PC-3 (cell line): ENCODE results near the gene FGF1. TPM values are rescaled to one million over a fixed set of nuclear protein-coding genes. Genes with fewer than 3 reads are reported as not detected.

ENCODE experiments used
- ATAC-seq: fragments of 200-7000 bp; cut with Tn5 transposase; 2 replicates; pipeline ENCODE4 v1.9.1; 2020; ENCODE audit warnings: mild to moderate bottlenecking, moderate library complexity
- BruUV-seq: library from RNA; stranded (reverse); fragments of 400-500 nt; replicated peaks from 2 replicates; lab custom pipeline; 2021; lab: Mats Ljungman, UMichigan
- CTCF ChIA-PET: fragments of 300-600 bp; sonication (Branson Sonifier 250); formaldehyde crosslinking; loops from one replicate; lab custom pipeline; 2022; ENCODE audit warnings: antibody characterized with exemption; lab: Charles Lee
- POLR2A ChIA-PET: fragments of 300-600 bp; sonication (Branson Sonifier 250); formaldehyde crosslinking; loops from one replicate; lab custom pipeline; 2022; ENCODE audit warnings: antibody characterized with exemption; ENCODE audit not compliant: unreplicated experiment; lab: Charles Lee
- DNase-seq: peaks from one replicate; pipeline ENCODE4 v3.0.0-alpha.2; 2015
- H2AFZ ChIP-seq: fragments of 300-600 bp; sonication (generic); 2 replicates; pipeline ENCODE4 v1.6.0; 2016; ENCODE audit warnings: antibody characterized with exemption, low read length
- H3F3A ChIP-seq: fragments of 300-600 bp; sonication (generic); one replicate; pipeline ENCODE4 v1.6.0; 2017; ENCODE audit warnings: antibody characterized with exemption, low read length, control low read depth, mild to moderate bottlenecking; ENCODE audit not compliant: unreplicated experiment
- H3K27ac ChIP-seq: fragments of 300-600 bp; sonication (generic); 2 replicates; pipeline ENCODE4 v1.5.1; 2016; ENCODE audit warnings: mild to moderate bottlenecking, low read length
- H3K27me3 ChIP-seq: fragments of 300-600 bp; sonication (generic); 2 replicates; pipeline ENCODE4 v1.6.1; 2016; ENCODE audit warnings: low read length, mixed read lengths
- H3K36me3 ChIP-seq: fragments of 300-600 bp; sonication (generic); 2 replicates; pipeline ENCODE4 v1.6.1; 2016; ENCODE audit warnings: low read depth, mixed run types, low read length, mixed read lengths
- H3K4me1 ChIP-seq: fragments of 300-600 bp; sonication (generic); 2 replicates; pipeline ENCODE4 v1.5.1; 2016; ENCODE audit warnings: low read length; ENCODE audit not compliant: insufficient read depth
- H3K4me2 ChIP-seq: fragments of 300-600 bp; sonication (generic); 2 replicates; pipeline ENCODE4 v1.6.0; 2016; ENCODE audit warnings: low read length
- H3K4me3 ChIP-seq: fragments of 300-600 bp; sonication (generic); 2 replicates; pipeline ENCODE4 v1.5.1; 2016; ENCODE audit warnings: mild to moderate bottlenecking, low read length, mixed read lengths
- H3K79me2 ChIP-seq: fragments of 300-600 bp; sonication (generic); 2 replicates; pipeline ENCODE4 v1.6.1; 2017; ENCODE audit warnings: low read length, mixed read lengths
- H3K9ac ChIP-seq: fragments of 300-600 bp; sonication (generic); 2 replicates; pipeline ENCODE4 v1.6.0; 2016; ENCODE audit warnings: mild to moderate bottlenecking, low read length
- H3K9me2 ChIP-seq: fragments of 300-600 bp; sonication (generic); replicated peaks from 2 replicates; pipeline ENCODE4 v1.6.1; 2016; ENCODE audit warnings: mixed run types, low read length, mixed read lengths
- H3K9me3 ChIP-seq: fragments of 300-600 bp; sonication (generic); 2 replicates; pipeline ENCODE4 v1.6.1; 2016; ENCODE audit warnings: low read length, mixed read lengths
- H4K20me1 ChIP-seq: fragments of 300-600 bp; sonication (generic); 2 replicates; pipeline ENCODE4 v1.6.1; 2016; ENCODE audit warnings: low read length, mixed read lengths
- EZH2 ChIP-seq: fragments of 300-600 bp; sonication (generic); IDR thresholded peaks from one replicate; pipeline ENCODE4 v1.6.1; 2017; ENCODE audit warnings: antibody characterized with exemption, mild to moderate bottlenecking, low read length; ENCODE audit not compliant: unreplicated experiment
- EZH2phosphoT487 ChIP-seq: fragments of 300-600 bp; sonication (generic); IDR thresholded peaks from 2 replicates; pipeline ENCODE4 v1.6.1; 2018; ENCODE audit warnings: mild to moderate bottlenecking, antibody characterized with exemption, low read length, borderline replicate concordance
- intact Hi-C: fragments of 100-400 bp; cut with micrococcal nuclease; formaldehyde crosslinking; loops from 2 replicates; pipeline ENCODE4 v1.9.0; 2023
- total RNA-seq: library from RNA; depleted of rRNA; stranded (reverse); fragments of >200 nt; gene quantifications from 2 replicates; pipeline ENCODE4 v1.2.3, GENCODE V29; 2014
- TF ChIP-seq, protein P1 (sequence below): fragments of 300-600 bp; sonication (generic); conservative IDR thresholded peaks from 2 replicates; pipeline ENCODE4 v1.5.1; 2017; ENCODE audit warnings: antibody characterized with exemption, low read depth, mild to moderate bottlenecking, low read length

The FGF1 gene
- total RNA-seq, 1 experiment from 2014 or later = 1.5 TPM

DNA sequence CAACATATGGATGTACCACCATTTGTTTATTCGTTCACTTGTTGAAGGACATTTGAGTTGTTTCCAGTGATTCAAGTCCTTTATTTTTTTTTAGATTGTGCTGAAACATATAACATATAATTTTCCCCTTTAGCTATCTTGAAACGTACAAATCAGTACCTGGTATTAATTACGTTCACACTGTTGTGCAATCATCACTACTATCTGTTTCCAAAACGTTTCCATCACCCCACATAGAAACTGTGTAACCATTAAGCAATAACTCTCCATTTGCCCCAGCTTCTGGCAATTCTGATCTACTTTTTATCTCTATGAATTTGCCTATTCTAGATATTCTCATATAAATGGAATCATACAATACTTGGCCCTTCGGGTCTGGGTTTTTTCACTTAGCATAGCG is 116.0 kb downstream of the FGF1 start:
- Histone ChIP-seq H3K9me2 (no peaks in the 10 kb centered on the region), H3K27ac (no peak overlapping the region), H3K4me3 (no peak overlapping the region), H3K36me3 (no peaks in the 10 kb centered on the region), H3K9ac (no peak overlapping the region), H4K20me1 (no peaks in the 10 kb centered on the region), H3K9me3 (no peaks in the 10 kb centered on the region), H3K79me2 (no peaks in the 10 kb centered on the region), H3K4me1 (no peaks in the 10 kb centered on the region), H2AFZ (no peak overlapping the region), H3F3A (no peaks in the 10 kb centered on the region), H3K4me2 (no peak overlapping the region), H3K27me3 (no peaks in the 10 kb centered on the region)
- TF ChIP-seq, protein P1, sequence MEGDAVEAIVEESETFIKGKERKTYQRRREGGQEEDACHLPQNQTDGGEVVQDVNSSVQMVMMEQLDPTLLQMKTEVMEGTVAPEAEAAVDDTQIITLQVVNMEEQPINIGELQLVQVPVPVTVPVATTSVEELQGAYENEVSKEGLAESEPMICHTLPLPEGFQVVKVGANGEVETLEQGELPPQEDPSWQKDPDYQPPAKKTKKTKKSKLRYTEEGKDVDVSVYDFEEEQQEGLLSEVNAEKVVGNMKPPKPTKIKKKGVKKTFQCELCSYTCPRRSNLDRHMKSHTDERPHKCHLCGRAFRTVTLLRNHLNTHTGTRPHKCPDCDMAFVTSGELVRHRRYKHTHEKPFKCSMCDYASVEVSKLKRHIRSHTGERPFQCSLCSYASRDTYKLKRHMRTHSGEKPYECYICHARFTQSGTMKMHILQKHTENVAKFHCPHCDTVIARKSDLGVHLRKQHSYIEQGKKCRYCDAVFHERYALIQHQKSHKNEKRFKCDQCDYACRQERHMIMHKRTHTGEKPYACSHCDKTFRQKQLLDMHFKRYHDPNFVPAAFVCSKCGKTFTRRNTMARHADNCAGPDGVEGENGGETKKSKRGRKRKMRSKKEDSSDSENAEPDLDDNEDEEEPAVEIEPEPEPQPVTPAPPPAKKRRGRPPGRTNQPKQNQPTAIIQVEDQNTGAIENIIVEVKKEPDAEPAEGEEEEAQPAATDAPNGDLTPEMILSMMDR = no peak
- no peak for TF ChIP-seq EZH2phosphoT487
- no peak for TF ChIP-seq EZH2
- CTCF ChIA-PET = no interaction called here
- intact Hi-C loops = no loop called here
- no peak for DNase-seq
- no peak for ATAC-seq
- POLR2A ChIA-PET = no interaction called here
- BruUV-seq = no TSS peak

DNA sequence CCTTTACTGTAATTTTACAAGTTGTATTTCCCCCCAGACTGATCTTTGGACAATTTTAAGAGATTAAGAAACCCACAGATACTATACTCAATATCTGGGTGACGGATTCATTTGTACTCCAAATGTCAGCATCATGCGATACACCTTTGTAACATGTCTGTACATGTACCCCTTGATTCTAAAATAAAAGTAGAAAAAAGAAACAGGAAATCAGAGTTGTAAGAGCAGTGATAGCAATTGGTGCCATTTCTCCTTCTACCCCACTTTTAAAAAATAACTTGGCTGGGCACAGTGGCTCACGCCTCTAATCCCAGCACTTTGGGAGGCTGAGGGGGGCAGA is 116.9 kb downstream of the FGF1 start:
- TF ChIP-seq EZH2 (no peak), EZH2phosphoT487 (no peak)
- TF ChIP-seq, protein P1 = no peak
- Histone ChIP-seq H3K9me3 (no peaks in the 10 kb centered on the region), H3K4me3 (no peak overlapping the region), H3K4me2 (no peak overlapping the region), H3K9ac (no peak overlapping the region), H4K20me1 (no peaks in the 10 kb centered on the region), H3K27ac (no peak overlapping the region), H3K4me1 (no peaks in the 10 kb centered on the region), H3K9me2 (no peaks in the 10 kb centered on the region), H3K27me3 (no peaks in the 10 kb centered on the region), H3F3A (no peaks in the 10 kb centered on the region), H3K36me3 (no peaks in the 10 kb centered on the region), H2AFZ (no peak overlapping the region), H3K79me2 (no peaks in the 10 kb centered on the region)
- POLR2A ChIA-PET = no interaction called here
- DNase-seq (no peak), ATAC-seq (no peak)
- BruUV-seq = no TSS peak
- intact Hi-C loops = no loop called here
- CTCF ChIA-PET = no interaction called here

DNA sequence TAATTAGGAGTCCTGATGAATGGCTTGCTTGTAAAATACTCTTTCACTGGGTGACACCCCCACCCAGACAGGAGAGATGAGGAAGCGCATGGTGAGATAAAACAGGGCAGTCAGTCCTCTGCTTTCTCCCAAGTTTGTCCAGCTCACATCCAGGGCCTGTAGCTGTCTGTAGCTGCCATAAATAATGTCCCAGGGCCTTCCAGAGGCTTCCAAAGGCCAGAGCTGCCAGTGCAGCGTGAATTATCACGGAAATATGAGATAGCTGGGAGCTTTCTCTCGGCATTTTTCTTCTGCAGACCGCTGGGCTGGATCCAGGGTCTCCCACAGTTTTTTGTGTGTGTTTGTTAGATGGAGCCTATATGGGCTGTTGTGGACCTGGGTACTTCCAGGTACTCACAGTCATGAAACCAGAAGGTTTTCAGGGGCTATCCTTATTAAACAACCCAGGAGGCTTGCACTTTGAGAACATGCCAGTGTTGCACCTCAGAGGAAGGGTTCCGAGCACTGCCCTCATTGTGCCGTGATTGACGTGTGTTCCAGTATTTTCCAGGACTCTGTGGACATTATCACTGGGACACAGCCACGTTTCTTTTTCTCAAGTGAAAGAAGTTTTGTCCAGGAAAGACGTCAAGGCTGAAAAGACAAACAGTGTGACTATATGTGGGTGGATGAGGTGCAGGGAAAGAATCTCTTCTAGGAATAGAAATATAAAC is 117.5 kb downstream of the FGF1 start:
- Histone ChIP-seq H3K36me3 (no peaks in the 10 kb centered on the region), H3K27me3 (no peaks in the 10 kb centered on the region), H3K9me3 (no peaks in the 10 kb centered on the region), H3K79me2 (no peaks in the 10 kb centered on the region), H3F3A (no peaks in the 10 kb centered on the region), H4K20me1 (no peaks in the 10 kb centered on the region), H3K4me1 (no peaks in the 10 kb centered on the region), H3K27ac (no peak overlapping the region), H3K9me2 (no peaks in the 10 kb centered on the region), H3K4me2 (no peak overlapping the region), H3K9ac (no peak overlapping the region), H2AFZ (no peak overlapping the region), H3K4me3 (no peak overlapping the region)
- intact Hi-C loops = no loop called here
- DNase-seq = no peak
- no peak for ATAC-seq
- TF ChIP-seq EZH2phosphoT487 (no peak), EZH2 (no peak)
- TF ChIP-seq, protein P1 = no peak
- BruUV-seq = no TSS peak
- CTCF ChIA-PET = no interaction called here
- POLR2A ChIA-PET = no interaction called here
